ENCODE data around the gene TBXAS1.

TBXAS1 gene

GRCh38 chr7:139854803-139855497, 25.9 kb downstream of the TBXAS1 start:
- no peak overlapping the region for H3K4me2 ChIP-seq (ENCODE audit: low read length)

GRCh38 chr7:139855498-139856270, 26.6 kb downstream of the TBXAS1 start:
- no peaks in the 10 kb centered on the region for H3K36me3 ChIP-seq (ENCODE audit: control insufficient read depth, low read length)
- H3K79me2 ChIP-seq (ENCODE audit: control insufficient read depth, low read length), result no peaks in the 10 kb centered on the region
- H3K9me3 ChIP-seq (ENCODE audit: control insufficient read depth, insufficient read depth, low read length), result no peaks in the 10 kb centered on the region
- H3K4me2 ChIP-seq (ENCODE audit: low read length), result no peak overlapping the region
- no peaks in the 10 kb centered on the region for H3K9me2 ChIP-seq (replicated peaks; ENCODE audit: control insufficient read depth, low read length)
- H3F3A ChIP-seq (ENCODE audit: control insufficient read depth, insufficient read depth), result no peaks in the 10 kb centered on the region
- no peak for TF ChIP-seq EZH2phosphoT487 (IDR thresholded peaks at IDR 0.05; ENCODE audit: borderline replicate concordance, low read length)
- TF ChIP-seq, protein P1, sequence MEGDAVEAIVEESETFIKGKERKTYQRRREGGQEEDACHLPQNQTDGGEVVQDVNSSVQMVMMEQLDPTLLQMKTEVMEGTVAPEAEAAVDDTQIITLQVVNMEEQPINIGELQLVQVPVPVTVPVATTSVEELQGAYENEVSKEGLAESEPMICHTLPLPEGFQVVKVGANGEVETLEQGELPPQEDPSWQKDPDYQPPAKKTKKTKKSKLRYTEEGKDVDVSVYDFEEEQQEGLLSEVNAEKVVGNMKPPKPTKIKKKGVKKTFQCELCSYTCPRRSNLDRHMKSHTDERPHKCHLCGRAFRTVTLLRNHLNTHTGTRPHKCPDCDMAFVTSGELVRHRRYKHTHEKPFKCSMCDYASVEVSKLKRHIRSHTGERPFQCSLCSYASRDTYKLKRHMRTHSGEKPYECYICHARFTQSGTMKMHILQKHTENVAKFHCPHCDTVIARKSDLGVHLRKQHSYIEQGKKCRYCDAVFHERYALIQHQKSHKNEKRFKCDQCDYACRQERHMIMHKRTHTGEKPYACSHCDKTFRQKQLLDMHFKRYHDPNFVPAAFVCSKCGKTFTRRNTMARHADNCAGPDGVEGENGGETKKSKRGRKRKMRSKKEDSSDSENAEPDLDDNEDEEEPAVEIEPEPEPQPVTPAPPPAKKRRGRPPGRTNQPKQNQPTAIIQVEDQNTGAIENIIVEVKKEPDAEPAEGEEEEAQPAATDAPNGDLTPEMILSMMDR (IDR thresholded peaks at IDR 0.05; ENCODE audit: low read depth, low read length, poor library complexity, severe bottlenecking), result no peak
- no peaks in the 10 kb centered on the region for H4K20me1 ChIP-seq (ENCODE audit: control insufficient read depth, insufficient read depth, low read depth, low read length)
- no peak overlapping the region for H3K27ac ChIP-seq (ENCODE audit: low read depth, low read length)
- H3K27me3 ChIP-seq (ENCODE audit: control insufficient read depth, low read length), result no peaks in the 10 kb centered on the region
- no peak overlapping the region for H3K4me3 ChIP-seq (ENCODE audit: low read length)
- peaks cover 5% of the 10 kb centered on the region; the same call in 1 of the 2 replicates for H3K4me1 ChIP-seq (ENCODE audit: control insufficient read depth, low read length)

More at GRCh38 chr7:139854803-139855497, 25.9 kb downstream of the TBXAS1 start:
- Histone ChIP-seq H3K9me3 (ENCODE audit: control insufficient read depth, insufficient read depth, low read length) (no peaks in the 10 kb centered on the region), H3K27ac (ENCODE audit: low read depth, low read length) (no peak overlapping the region), H3K79me2 (ENCODE audit: control insufficient read depth, low read length) (no peaks in the 10 kb centered on the region), H3F3A (ENCODE audit: control insufficient read depth, insufficient read depth) (no peaks in the 10 kb centered on the region), H3K27me3 (ENCODE audit: control insufficient read depth, low read length) (no peaks in the 10 kb centered on the region), H3K4me3 (ENCODE audit: low read length) (no peak overlapping the region), H3K36me3 (ENCODE audit: control insufficient read depth, low read length) (no peaks in the 10 kb centered on the region), H4K20me1 (ENCODE audit: control insufficient read depth, insufficient read depth, low read depth, low read length) (no peaks in the 10 kb centered on the region), H3K4me1 (ENCODE audit: control insufficient read depth, low read length) (peaks cover 5% of the 10 kb centered on the region; the same call in 1 of the 2 replicates), H3K9me2 (replicated peaks; ENCODE audit: control insufficient read depth, low read length) (no peaks in the 10 kb centered on the region)
- no peak for TF ChIP-seq EZH2phosphoT487 (IDR thresholded peaks at IDR 0.05; ENCODE audit: borderline replicate concordance, low read length)
- TF ChIP-seq, protein P1 (IDR thresholded peaks at IDR 0.05; ENCODE audit: low read depth, low read length, poor library complexity, severe bottlenecking), result no peak

DNA sequence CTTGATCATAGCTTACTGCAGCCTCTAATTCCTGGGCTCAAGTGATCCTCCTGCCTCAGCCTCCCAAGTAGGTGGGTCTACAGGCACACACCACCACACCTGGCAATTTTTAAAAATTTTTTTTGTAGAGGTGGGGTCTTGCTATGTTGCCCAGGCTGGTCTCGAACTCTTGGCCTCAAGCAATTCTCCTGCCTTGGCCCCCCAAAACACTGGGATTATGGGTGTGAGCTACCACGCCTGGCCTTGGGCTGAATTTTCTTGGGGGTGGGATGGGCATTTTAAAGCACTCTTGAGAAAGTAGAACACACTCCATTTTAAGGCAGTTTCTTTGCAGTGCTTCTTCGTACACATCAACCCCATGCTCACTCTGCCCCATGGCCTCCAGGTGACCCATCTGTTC, 28.7 kb downstream of the TBXAS1 start:
- no peaks in the 10 kb centered on the region for H3K36me3 ChIP-seq (ENCODE audit: control insufficient read depth, low read length)
- no peaks in the 10 kb centered on the region for H3K79me2 ChIP-seq (ENCODE audit: control insufficient read depth, low read length)
- H3K9me2 ChIP-seq (replicated peaks; ENCODE audit: control insufficient read depth, low read length), result no peaks in the 10 kb centered on the region; the same call in 1 of the 2 replicates
- H3K27ac ChIP-seq (ENCODE audit: low read depth, low read length), result no peak overlapping the region
- H3K4me1 ChIP-seq (ENCODE audit: control insufficient read depth, low read length), result peaks cover 5% of the 10 kb centered on the region; the same call in 1 of the 2 replicates
- no peaks in the 10 kb centered on the region for H3K27me3 ChIP-seq (ENCODE audit: control insufficient read depth, low read length)
- no peaks in the 10 kb centered on the region for H4K20me1 ChIP-seq (ENCODE audit: control insufficient read depth, insufficient read depth, low read depth, low read length)
- no peak overlapping the region for H3K4me3 ChIP-seq (ENCODE audit: low read length)
- TF ChIP-seq EZH2phosphoT487 (IDR thresholded peaks at IDR 0.05; ENCODE audit: borderline replicate concordance, low read length), result no peak
- TF ChIP-seq, protein P1 (IDR thresholded peaks at IDR 0.05; ENCODE audit: low read depth, low read length, poor library complexity, severe bottlenecking), result no peak
- H3K4me2 ChIP-seq (ENCODE audit: low read length), result no peak overlapping the region
- H3F3A ChIP-seq (ENCODE audit: control insufficient read depth, insufficient read depth), result no peaks in the 10 kb centered on the region
- no peaks in the 10 kb centered on the region for H3K9me3 ChIP-seq (ENCODE audit: control insufficient read depth, insufficient read depth, low read length)

Data from DOHH2 (cell line).